Endothelial cell of umbilical vein (primary cell): Measurements from ENCODE around the gene SLC5A8. TPM values are rescaled to one million over a fixed set of nuclear protein-coding genes. Genes with fewer than 3 reads are reported as not detected.
"Not testable (repeated sequence)": the region's sequence is repeated elsewhere in the genome, so short reads cannot be mapped to it uniquely, and the experiment has no call there.

ENCODE experiments used
- BruUV-seq: library from RNA; stranded (reverse); fragments of 400-500 nt; replicated peaks from 2 replicates; lab custom pipeline; 2021; lab: Mats Ljungman, UMichigan
- CTCF ChIA-PET: fragments of 300-600, 350-600 bp; sonication (Branson Sonifier 250); formaldehyde crosslinking; loops from one replicate; lab custom pipeline; 2021; ENCODE audit warnings: antibody characterized with exemption, inconsistent platforms; lab: Charles Lee
- POLR2A ChIA-PET: fragments of 300-600, 350-600 bp; sonication (Branson Sonifier 250); formaldehyde crosslinking; loops from one replicate; lab custom pipeline; 2021; ENCODE audit warnings: antibody characterized with exemption, inconsistent platforms; lab: Charles Lee
- DNase-seq: peaks from one replicate; pipeline ENCODE4 v3.0.0-alpha.2; 2011; ENCODE audit warnings: low read depth, low spot score
- FAIRE-seq: peaks from 2 replicates; lab custom pipeline; 2011; peaks lifted over from hg19 to GRCh38; lab: Jason Lieb, UNC
- H2AFZ ChIP-seq: 2 replicates; pipeline ENCODE4 v1.6.0; 2012; ENCODE audit warnings: low read depth, low read length, control low read depth, inconsistent platforms
- H3K27ac ChIP-seq: 2 replicates; pipeline ENCODE4 v1.5.1; 2011; ENCODE audit warnings: low read depth, mild to moderate bottlenecking, control low read depth, low read length, moderate library complexity; ENCODE audit not compliant: insufficient read depth
- H3K27me3 ChIP-seq, 2 experiments: 2 replicates each; pipeline versions ENCODE4 v1.6.0 to v1.6.1; 2011; ENCODE audit warnings: low read length in 2 of 2, mixed read lengths in 1 of 2; ENCODE audit not compliant: control insufficient read depth in 2 of 2, insufficient read depth in 2 of 2
- H3K36me3 ChIP-seq, 2 experiments: 2 replicates in 1 of 2; 3 replicates in 1 of 2; pipeline ENCODE4 v1.5.1; 2011; ENCODE audit warnings: low read length in 2 of 2, mild to moderate bottlenecking in 1 of 2, moderate library complexity in 1 of 2; ENCODE audit not compliant: control insufficient read depth in 2 of 2, insufficient read depth in 2 of 2; ENCODE audit errors: extremely low read depth in 1 of 2
- H3K4me1 ChIP-seq: 3 replicates; pipeline ENCODE4 v1.5.1; 2011; ENCODE audit warnings: mild to moderate bottlenecking, low read length; ENCODE audit not compliant: control insufficient read depth, insufficient read depth; ENCODE audit errors: extremely low read depth
- H3K4me2 ChIP-seq: 2 replicates; pipeline ENCODE4 v1.6.1; 2011; ENCODE audit warnings: low read length, control low read depth, mixed read lengths; ENCODE audit not compliant: insufficient read depth
- H3K4me3 ChIP-seq, 3 experiments: fragments of 200-600 bp in 1 of 3; sonication (generic), shearing (Covaris generic) in 1 of 3; replicated peaks in 1 of 3; 2 replicates each; pipeline ENCODE4 v1.5.1; 2011 to 2016; ENCODE audit warnings: control low read depth in 3 of 3, low read length in 3 of 3, mild to moderate bottlenecking in 2 of 3, inconsistent platforms in 1 of 3, low read depth in 1 of 3, moderate library complexity in 1 of 3; ENCODE audit not compliant: insufficient read depth in 1 of 3
- H3K79me2 ChIP-seq: 2 replicates; pipeline ENCODE4 v1.6.0; 2012; ENCODE audit warnings: low read length, inconsistent platforms; ENCODE audit not compliant: control insufficient read depth, insufficient read depth
- H3K9ac ChIP-seq: replicated peaks from 2 replicates; pipeline ENCODE3; 2011; ENCODE audit warnings: low read length, control low read depth; ENCODE audit not compliant: insufficient read depth; ENCODE audit errors: extremely low read depth
- H3K9me1 ChIP-seq: replicated peaks from 3 replicates; pipeline ENCODE4 v1.6.0; 2011; ENCODE audit warnings: mild to moderate bottlenecking, low read length; ENCODE audit not compliant: control insufficient read depth, insufficient read depth; ENCODE audit errors: extremely low read depth
- H3K9me3 ChIP-seq: replicated peaks from 2 replicates; pipeline ENCODE4 v1.5.1; 2012; ENCODE audit warnings: low read length, inconsistent platforms; ENCODE audit not compliant: control insufficient read depth, insufficient read depth
- H4K20me1 ChIP-seq: replicated peaks from 2 replicates; pipeline ENCODE3; 2011; ENCODE audit warnings: mild to moderate bottlenecking, low read length; ENCODE audit not compliant: control insufficient read depth, insufficient read depth; ENCODE audit errors: extremely low read depth
- EZH2 ChIP-seq: IDR thresholded peaks from 2 replicates; pipeline ENCODE4 v1.6.1; 2012; ENCODE audit warnings: borderline replicate concordance, low read depth, mild to moderate bottlenecking, moderate library complexity, low read length, inconsistent platforms; ENCODE audit not compliant: severe bottlenecking
- FOS ChIP-seq: IDR thresholded peaks from 2 replicates; pipeline ENCODE4 v1.6.1; 2011; ENCODE audit warnings: mild to moderate bottlenecking, low read length, moderate library complexity, borderline replicate concordance; ENCODE audit not compliant: insufficient read depth
- GATA2 ChIP-seq: IDR thresholded peaks from 2 replicates; pipeline ENCODE4 v1.7.0; 2011; ENCODE audit warnings: low read depth, mild to moderate bottlenecking, moderate library complexity, mixed read lengths, low read length; ENCODE audit not compliant: insufficient read length, insufficient read depth
- JUN ChIP-seq: IDR thresholded peaks from 2 replicates; pipeline ENCODE4 v1.6.1; 2011; ENCODE audit warnings: borderline replicate concordance, low read depth; ENCODE audit not compliant: insufficient read length, insufficient read depth
- MYC ChIP-seq: IDR thresholded peaks from one replicate; pipeline ENCODE4 v1.6.1; 2011; ENCODE audit warnings: mild to moderate bottlenecking, low read depth, low read length
- POLR2A ChIP-seq: IDR thresholded peaks from 2 replicates; pipeline ENCODE4 v1.6.1; 2012; ENCODE audit warnings: low read depth, mild to moderate bottlenecking, control low read depth, low read length
- POLR2AphosphoS5 ChIP-seq: IDR thresholded peaks from 2 replicates; pipeline ENCODE4 v1.6.1; 2012; ENCODE audit warnings: low read depth, mild to moderate bottlenecking, control low read depth, low read length, moderate library complexity; ENCODE audit not compliant: insufficient read depth
- dilution Hi-C: fragments of 300-500 bp; cut with MboI; formaldehyde crosslinking; loops from one replicate; pipeline ENCODE4 v1.15.0; 2019; ENCODE audit warnings: low sequenced_read_pairs; ENCODE audit not compliant: extremely low pct_ligation_motif_present
- intact Hi-C: fragments of 100-400 bp; cut with micrococcal nuclease; formaldehyde crosslinking; loops from one replicate; pipeline ENCODE4 v1.10.0; 2022
- polyA plus RNA-seq, 4 experiments: library from polyadenylated mRNA; depleted of rRNA in 3 of 4; stranded (reverse) in 3 of 4; unstranded in 1 of 4; fragments of >200 nt; gene quantifications; 2 replicates each; pipeline versions ENCODE4 v1.2.1 to v1.2.3, GENCODE V29; 2011 to 2012; ENCODE audit warnings: missing spikeins in 1 of 4
- total RNA-seq: library from RNA; stranded (reverse); gene quantifications from 2 replicates; pipeline ENCODE4 v1.2.3, GENCODE V29; 2021
- TF ChIP-seq, protein P1 (sequence below), 2 donors: IDR thresholded peaks; 1 replicate in 1 of 2; 2 replicates in 1 of 2; pipeline ENCODE4 v1.5.1; 2011; ENCODE audit warnings: low read length in 2 of 2, mild to moderate bottlenecking in 2 of 2, moderate library complexity in 2 of 2, control low read depth in 1 of 2, inconsistent platforms in 1 of 2, low read depth in 1 of 2; ENCODE audit not compliant: insufficient read depth in 1 of 2; ENCODE audit errors: extremely low read depth in 1 of 2
- TF ChIP-seq, protein P2 (sequence below): IDR thresholded peaks from 2 replicates; pipeline ENCODE4 v1.6.1; 2011; ENCODE audit not compliant: insufficient read depth, insufficient read length

The SLC5A8 gene
- total and polyA plus RNA-seq, 2 donors (not counting 3 experiments of a cell fraction or from before 2014, with no cell fraction given) = not detected

DNA sequence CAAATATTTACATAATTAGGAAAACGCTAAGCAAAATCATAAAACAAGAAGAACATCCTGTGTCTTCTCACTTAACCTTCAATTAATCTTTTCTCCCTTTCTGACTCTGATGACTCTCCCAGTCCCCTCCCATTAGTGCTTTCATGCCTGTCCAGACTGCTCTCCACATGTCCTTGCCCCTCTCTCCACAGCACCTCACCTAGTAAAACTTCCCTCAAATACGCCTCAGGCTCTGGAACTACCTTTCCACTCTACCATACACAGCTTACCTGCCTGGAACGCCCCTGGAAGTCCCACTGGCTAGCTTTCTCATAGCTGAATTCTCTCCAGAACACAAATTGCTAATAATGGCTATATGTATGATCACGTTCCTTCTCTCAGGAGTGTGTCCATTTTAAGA is 44.7 kb downstream of the SLC5A8 start:
- ChIA-PET CTCF (interaction anchor here (1.5 kb wide), 1 partner anchor 338 kb away, joined by 4 read pairs; no protein-coding TSS in a partner anchor), POLR2A (no interaction called here)
- no peaks in the 10 kb centered on the region for H4K20me1 ChIP-seq
- H3K27me3 ChIP-seq = no peaks in the 10 kb centered on the region
- H3K9me3 ChIP-seq = no peaks in the 10 kb centered on the region
- no peak for FAIRE-seq
- H3K4me3 ChIP-seq = no peak overlapping the region
- H2AFZ ChIP-seq = no peak overlapping the region
- BruUV-seq = no TSS peak
- H3K4me2 ChIP-seq = no peak overlapping the region
- H3K9me1 ChIP-seq = no peaks in the 10 kb centered on the region
- TF ChIP-seq POLR2A (no peak), EZH2 (no peak), FOS (no peak), JUN (no peak), GATA2 (no peak), POLR2AphosphoS5 (no peak), MYC (no peak)
- TF ChIP-seq, protein P1, sequence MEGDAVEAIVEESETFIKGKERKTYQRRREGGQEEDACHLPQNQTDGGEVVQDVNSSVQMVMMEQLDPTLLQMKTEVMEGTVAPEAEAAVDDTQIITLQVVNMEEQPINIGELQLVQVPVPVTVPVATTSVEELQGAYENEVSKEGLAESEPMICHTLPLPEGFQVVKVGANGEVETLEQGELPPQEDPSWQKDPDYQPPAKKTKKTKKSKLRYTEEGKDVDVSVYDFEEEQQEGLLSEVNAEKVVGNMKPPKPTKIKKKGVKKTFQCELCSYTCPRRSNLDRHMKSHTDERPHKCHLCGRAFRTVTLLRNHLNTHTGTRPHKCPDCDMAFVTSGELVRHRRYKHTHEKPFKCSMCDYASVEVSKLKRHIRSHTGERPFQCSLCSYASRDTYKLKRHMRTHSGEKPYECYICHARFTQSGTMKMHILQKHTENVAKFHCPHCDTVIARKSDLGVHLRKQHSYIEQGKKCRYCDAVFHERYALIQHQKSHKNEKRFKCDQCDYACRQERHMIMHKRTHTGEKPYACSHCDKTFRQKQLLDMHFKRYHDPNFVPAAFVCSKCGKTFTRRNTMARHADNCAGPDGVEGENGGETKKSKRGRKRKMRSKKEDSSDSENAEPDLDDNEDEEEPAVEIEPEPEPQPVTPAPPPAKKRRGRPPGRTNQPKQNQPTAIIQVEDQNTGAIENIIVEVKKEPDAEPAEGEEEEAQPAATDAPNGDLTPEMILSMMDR (IDR thresholded peaks at IDR 0.05; ENCODE audit: extremely low read depth in 1 of 2, insufficient read depth in 1 of 2, low read depth in 1 of 2, low read length in 2 of 2) = no peak
- TF ChIP-seq, protein P2, sequence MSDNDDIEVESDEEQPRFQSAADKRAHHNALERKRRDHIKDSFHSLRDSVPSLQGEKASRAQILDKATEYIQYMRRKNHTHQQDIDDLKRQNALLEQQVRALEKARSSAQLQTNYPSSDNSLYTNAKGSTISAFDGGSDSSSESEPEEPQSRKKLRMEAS = no peak
- no peak for DNase-seq
- no peak overlapping the region for H3K9ac ChIP-seq
- H3K79me2 ChIP-seq = no peaks in the 10 kb centered on the region
- dilution Hi-C loops (no loop called here), intact Hi-C loops (no loop called here)
- H3K27ac ChIP-seq = no peak overlapping the region
- no peaks in the 10 kb centered on the region for H3K4me1 ChIP-seq
- H3K36me3 ChIP-seq = no peaks in the 10 kb centered on the region

DNA sequence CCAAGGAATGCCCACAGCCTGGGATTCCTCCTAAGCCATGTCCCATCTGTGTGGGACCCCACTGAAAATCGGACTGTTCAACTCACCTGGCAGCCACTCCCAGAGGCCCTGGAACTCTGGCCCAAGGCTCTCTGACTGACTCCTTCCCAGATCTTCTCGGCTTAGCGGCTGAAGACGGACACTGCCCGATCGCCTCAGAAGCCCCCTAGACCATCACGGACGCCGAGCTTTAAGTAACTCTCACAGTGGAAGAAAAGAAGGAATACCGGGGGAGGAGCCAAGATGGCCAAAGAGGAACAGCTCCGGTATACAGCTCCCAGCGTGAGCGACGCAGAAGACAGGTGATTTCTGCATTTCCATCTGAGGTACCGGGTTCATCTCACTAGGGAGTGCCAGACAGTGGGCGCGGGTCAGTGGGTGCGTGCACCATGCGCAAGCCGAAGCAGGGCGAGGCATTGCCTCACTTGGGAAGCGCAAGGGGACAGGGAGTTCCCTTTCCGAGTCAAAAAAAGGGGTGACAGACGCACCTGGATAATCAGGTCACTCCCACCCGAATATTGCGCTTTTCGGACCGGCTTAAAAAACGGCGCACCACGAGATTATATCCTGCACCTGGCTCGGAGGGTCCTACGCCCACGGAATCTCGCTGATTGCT is 64.1 kb downstream of the SLC5A8 start:
- POLR2A ChIA-PET, H3K4me2 ChIP-seq, H4K20me1 ChIP-seq, H3K9ac ChIP-seq, H3K4me3 ChIP-seq, FAIRE-seq, BruUV-seq, H3K27me3 ChIP-seq, H3K79me2 ChIP-seq, DNase-seq, H3K9me3 ChIP-seq, H3K4me1 ChIP-seq, CTCF ChIA-PET, H3K9me1 ChIP-seq, intact Hi-C loops, H3K36me3 ChIP-seq, H3K27ac ChIP-seq, dilution Hi-C loops, H2AFZ ChIP-seq: not testable (repeated sequence)
